Hepatocyte (in vitro differentiated cells): ENCODE data around the gene PCID2. TPM values are rescaled to one million over a fixed set of nuclear protein-coding genes. Genes with fewer than 3 reads are reported as not detected.

Experiments
- DNase-seq: peaks from one replicate; pipeline ENCODE4 v3.0.0-alpha.2; 2016; ENCODE audit warnings: low spot score
- H2AFZ ChIP-seq: fragments of 200-600 bp; sonication (generic); 2 replicates; pipeline ENCODE4 v1.6.0; 2016; ENCODE audit warnings: antibody characterized with exemption, mild to moderate bottlenecking
- H3K27ac ChIP-seq: fragments of 200-600 bp; sonication (generic); 2 replicates; pipeline ENCODE4 v1.5.1; 2016; ENCODE audit warnings: mild to moderate bottlenecking
- H3K27me3 ChIP-seq: fragments of 200-600 bp; sonication (generic); 2 replicates; pipeline ENCODE4 v1.6.1; 2016
- H3K36me3 ChIP-seq: fragments of 200-600 bp; sonication (generic); replicated peaks from 2 replicates; pipeline ENCODE4 v1.5.1; 2016; ENCODE audit warnings: low read depth; ENCODE audit not compliant: insufficient read depth
- H3K4me1 ChIP-seq: fragments of 200-600 bp; sonication (generic); 2 replicates; pipeline ENCODE4 v1.5.1; 2016; ENCODE audit warnings: mild to moderate bottlenecking, moderate library complexity; ENCODE audit not compliant: insufficient read depth
- H3K4me2 ChIP-seq: fragments of 200-600 bp; sonication (generic); 2 replicates; pipeline ENCODE4 v1.6.0; 2016
- H3K4me3 ChIP-seq: fragments of 200-600 bp; sonication (generic); 2 replicates; pipeline ENCODE4 v1.5.1; 2016; ENCODE audit warnings: mild to moderate bottlenecking
- H3K79me2 ChIP-seq: fragments of 200-600 bp; sonication (generic); 2 replicates; pipeline ENCODE4 v1.6.0; 2017; ENCODE audit warnings: mild to moderate bottlenecking
- H3K9me2 ChIP-seq: fragments of 200-600 bp; sonication (generic); replicated peaks from 2 replicates; pipeline ENCODE4 v1.6.0; 2017; ENCODE audit warnings: mild to moderate bottlenecking; ENCODE audit not compliant: insufficient read depth
- H3K9me3 ChIP-seq: fragments of 200-600 bp; sonication (generic); 2 replicates; pipeline ENCODE4 v1.5.1; 2016; ENCODE audit warnings: low read depth, mild to moderate bottlenecking
- H4K20me1 ChIP-seq: fragments of 200-600 bp; sonication (generic); 2 replicates; pipeline ENCODE4 v1.6.0; 2016; ENCODE audit warnings: mild to moderate bottlenecking; ENCODE audit not compliant: insufficient read depth, poor library complexity, severe bottlenecking
- CTCF ChIP-seq: fragments of 200-600 bp; sonication (generic); IDR thresholded peaks from 2 replicates; pipeline ENCODE4 v1.5.1; 2016; ENCODE audit warnings: antibody characterized with exemption, mild to moderate bottlenecking; ENCODE audit not compliant: poor library complexity
- EZH2 ChIP-seq: fragments of 200-600 bp; sonication (generic); IDR thresholded peaks from 2 replicates; pipeline ENCODE4 v1.6.1; 2016; ENCODE audit warnings: antibody characterized with exemption, mild to moderate bottlenecking, borderline replicate concordance
- EZH2phosphoT487 ChIP-seq: fragments of 200-600 bp; sonication (generic); IDR thresholded peaks from one replicate; pipeline ENCODE4 v1.6.1; 2018; ENCODE audit warnings: antibody characterized with exemption, mild to moderate bottlenecking, low read depth, moderate library complexity; ENCODE audit not compliant: unreplicated experiment, severe bottlenecking
- WGBS: methylation state at CpG from one replicate; pipeline ENCODE4 v1.1.6; 2016; ENCODE audit warnings: low lambda C conversion rate; ENCODE audit errors: missing lambda C conversion rate; 5-methylcytosine and 5-hydroxymethylcytosine counted together
- polyA plus RNA-seq: library from polyadenylated mRNA; unstranded; fragments of >200 nt; fragmentation: Nextera tagmentation; extraction: Ambion mirVana; gene quantifications from 2 replicates; pipeline ENCODE4 v1.2.1, GENCODE V29; 2016
- total RNA-seq: library from RNA; depleted of rRNA; stranded (reverse); fragments of >200 nt; gene quantifications from 2 replicates; pipeline ENCODE4 v1.2.3, GENCODE V29; 2014

PCID2 gene
- total and polyA plus RNA-seq, 2 experiments from 2014 or later, result 47.5 to 55.4 TPM

- Histone ChIP-seq H3K4me1 (no peaks in the 10 kb centered on the region), H4K20me1 (no peaks in the 10 kb centered on the region), H3K79me2 (no peaks in the 10 kb centered on the region), H3K36me3 (no peaks in the 10 kb centered on the region), H2AFZ (no peak overlapping the region), H3K27me3 (no peaks in the 10 kb centered on the region), H3K27ac (no peak overlapping the region), H3K9me3 (no peaks in the 10 kb centered on the region), H3K4me2 (no peak overlapping the region), H3K9me2 (no peaks in the 10 kb centered on the region), H3K4me3 (no peak overlapping the region)
- 86% methylated on average over 4 of the region's 4 CpGs for WGBS
- TF ChIP-seq EZH2phosphoT487, result no peak
- TF ChIP-seq EZH2, result no peak
- TF ChIP-seq CTCF, result no peak
- DNase-seq, result no peak
Observed at GRCh38 chr13:113192279-113192678, 16.2 kb downstream of the PCID2 start.

DNA sequence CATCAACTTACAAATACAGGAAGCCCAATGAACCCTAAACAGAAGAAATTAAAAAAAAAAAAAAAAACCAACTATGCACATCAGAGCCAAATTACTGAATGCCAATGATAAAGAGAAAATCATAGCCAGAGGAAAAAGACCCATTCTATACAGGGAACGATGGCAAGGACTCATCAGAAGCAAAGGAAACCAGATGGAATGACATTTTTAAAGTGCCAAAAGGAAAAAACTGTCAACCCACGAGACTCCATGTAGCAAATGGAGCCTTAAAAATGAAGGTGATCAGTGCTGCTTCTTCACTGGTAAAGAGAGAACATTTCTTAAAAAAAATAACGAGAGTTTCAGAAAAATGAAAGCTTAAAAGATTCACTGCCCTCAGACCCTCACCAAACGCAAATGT lies 18.3 kb downstream of the PCID2 start:
- no peak for DNase-seq
- H3K4me3 ChIP-seq, result no peak overlapping the region
- no peaks in the 10 kb centered on the region for H3K9me2 ChIP-seq
- no peak for TF ChIP-seq CTCF
- no peak for TF ChIP-seq EZH2phosphoT487
- TF ChIP-seq EZH2, result no peak
- H3K27ac ChIP-seq, result no peak overlapping the region
- no peak overlapping the region for H2AFZ ChIP-seq
- peaks cover 5% of the 10 kb centered on the region for H3K79me2 ChIP-seq
- no peaks in the 10 kb centered on the region for H3K36me3 ChIP-seq
- whole genome bisulfite sequencing, result 94% methylated on average over 4 of the region's 4 CpGs
- no peaks in the 10 kb centered on the region for H3K9me3 ChIP-seq
- no peaks in the 10 kb centered on the region for H3K27me3 ChIP-seq
- H4K20me1 ChIP-seq, result no peaks in the 10 kb centered on the region
- H3K4me2 ChIP-seq, result no peak overlapping the region
- H3K4me1 ChIP-seq, result no peaks in the 10 kb centered on the region

GRCh38 chr13:113187883-113188665 lies 20.4 kb downstream of the PCID2 start:
- Histone ChIP-seq H3K4me2 (no peak overlapping the region), H3K27ac (peak overlapping the region; percentile 25), H3K9me2 (no peaks in the 10 kb centered on the region), H3K79me2 (peaks cover 5% of the 10 kb centered on the region), H3K4me3 (no peak overlapping the region), H3K36me3 (peaks cover 5% of the 10 kb centered on the region), H3K27me3 (no peaks in the 10 kb centered on the region), H3K9me3 (no peaks in the 10 kb centered on the region), H4K20me1 (no peaks in the 10 kb centered on the region), H2AFZ (no peak overlapping the region), H3K4me1 (no peaks in the 10 kb centered on the region)
- TF ChIP-seq EZH2phosphoT487 (no peak), CTCF (no peak), EZH2 (no peak)
- 92% methylated on average over 23 of the region's 23 CpGs for WGBS
- DNase-seq, result no peak
